Liver (tissue), 3 donors: ENCODE data around the gene ABLIM2.

Experiments used
- CTCF ChIP-seq: fragments of 150-350 bp; IDR thresholded peaks from 2 replicates; pipeline ENCODE4 v1.5.1; 2017; ENCODE audit warnings: improper control_type of control experiment, low read depth, low read length; ENCODE audit not compliant: missing input control
- JUND ChIP-seq, 2 donors: IDR thresholded peaks; 2 replicates each; pipeline ENCODE4 v1.6.1; 2016; ENCODE audit warnings: antibody characterized with exemption in 2 of 2
- YY1 ChIP-seq: IDR thresholded peaks from 2 replicates; pipeline ENCODE4 v1.6.1; 2016; ENCODE audit warnings: antibody characterized with exemption, mild to moderate bottlenecking
- TF ChIP-seq, protein P1 (sequence below): IDR thresholded peaks from 2 replicates; pipeline ENCODE4 v1.6.1; 2016; ENCODE audit warnings: antibody characterized with exemption, mild to moderate bottlenecking
- donor health status: healthy.
- donor health status: healthy.

DNA sequence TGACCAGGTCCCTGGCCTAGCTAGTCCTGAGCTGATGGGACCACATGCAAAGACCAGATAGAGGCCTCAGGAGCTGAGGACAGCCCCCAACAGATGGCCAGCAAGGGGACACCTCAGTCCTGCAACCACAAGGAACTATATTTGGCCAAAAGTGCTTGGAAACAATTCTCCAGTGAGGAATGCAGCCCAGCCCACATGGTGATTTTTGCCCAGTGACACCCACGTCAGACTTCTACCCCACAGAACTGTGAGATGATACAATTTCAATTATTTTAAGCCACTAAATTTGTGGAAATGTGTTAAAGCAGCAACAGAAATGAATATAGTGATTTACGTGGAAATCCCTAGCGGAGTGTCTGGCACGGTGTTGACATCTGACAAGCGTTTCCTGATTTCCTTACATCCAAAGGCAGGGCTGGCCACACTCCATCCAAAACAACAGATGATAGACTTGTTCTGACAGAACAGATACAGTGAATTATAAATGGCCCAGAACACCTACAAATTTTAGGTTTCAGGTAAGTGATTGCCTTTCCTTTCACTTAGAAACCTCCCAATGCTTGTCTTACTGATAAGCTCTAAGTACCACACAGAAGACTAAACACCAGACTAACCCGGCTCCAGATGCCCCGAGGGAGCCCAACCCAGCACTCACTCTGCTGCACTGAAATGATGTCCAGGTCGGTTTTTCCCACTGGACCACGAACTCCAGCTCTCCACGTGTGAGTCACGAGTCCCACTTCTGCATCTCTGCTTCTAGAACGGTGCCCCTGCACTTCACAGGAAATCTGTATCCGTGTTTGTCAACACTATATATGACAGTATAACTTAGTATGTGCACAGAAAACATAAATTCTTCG is 224.7 kb downstream of the ABLIM2 start:
- TF ChIP-seq CTCF (no peak), JUND (IDR thresholded peaks at IDR 0.05) (no peak), YY1 (no peak)
- TF ChIP-seq, protein P1, sequence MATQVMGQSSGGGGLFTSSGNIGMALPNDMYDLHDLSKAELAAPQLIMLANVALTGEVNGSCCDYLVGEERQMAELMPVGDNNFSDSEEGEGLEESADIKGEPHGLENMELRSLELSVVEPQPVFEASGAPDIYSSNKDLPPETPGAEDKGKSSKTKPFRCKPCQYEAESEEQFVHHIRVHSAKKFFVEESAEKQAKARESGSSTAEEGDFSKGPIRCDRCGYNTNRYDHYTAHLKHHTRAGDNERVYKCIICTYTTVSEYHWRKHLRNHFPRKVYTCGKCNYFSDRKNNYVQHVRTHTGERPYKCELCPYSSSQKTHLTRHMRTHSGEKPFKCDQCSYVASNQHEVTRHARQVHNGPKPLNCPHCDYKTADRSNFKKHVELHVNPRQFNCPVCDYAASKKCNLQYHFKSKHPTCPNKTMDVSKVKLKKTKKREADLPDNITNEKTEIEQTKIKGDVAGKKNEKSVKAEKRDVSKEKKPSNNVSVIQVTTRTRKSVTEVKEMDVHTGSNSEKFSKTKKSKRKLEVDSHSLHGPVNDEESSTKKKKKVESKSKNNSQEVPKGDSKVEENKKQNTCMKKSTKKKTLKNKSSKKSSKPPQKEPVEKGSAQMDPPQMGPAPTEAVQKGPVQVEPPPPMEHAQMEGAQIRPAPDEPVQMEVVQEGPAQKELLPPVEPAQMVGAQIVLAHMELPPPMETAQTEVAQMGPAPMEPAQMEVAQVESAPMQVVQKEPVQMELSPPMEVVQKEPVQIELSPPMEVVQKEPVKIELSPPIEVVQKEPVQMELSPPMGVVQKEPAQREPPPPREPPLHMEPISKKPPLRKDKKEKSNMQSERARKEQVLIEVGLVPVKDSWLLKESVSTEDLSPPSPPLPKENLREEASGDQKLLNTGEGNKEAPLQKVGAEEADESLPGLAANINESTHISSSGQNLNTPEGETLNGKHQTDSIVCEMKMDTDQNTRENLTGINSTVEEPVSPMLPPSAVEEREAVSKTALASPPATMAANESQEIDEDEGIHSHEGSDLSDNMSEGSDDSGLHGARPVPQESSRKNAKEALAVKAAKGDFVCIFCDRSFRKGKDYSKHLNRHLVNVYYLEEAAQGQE: no peak
